GM18508 (cell line): ENCODE results near the gene ST7.
"Not testable (repeated sequence)": the region's sequence is repeated elsewhere in the genome, so short reads cannot be mapped to it uniquely, and the experiment has no call there.

Experiments used
- ATAC-seq: cut with Tn5 transposase; IDR thresholded peaks from one replicate; pipeline ENCODE4 v1.9.1; 2021; ENCODE audit warnings: moderate number of reproducible peaks; ENCODE audit not compliant: insufficient read depth, unreplicated experiment

ST7 gene

DNA sequence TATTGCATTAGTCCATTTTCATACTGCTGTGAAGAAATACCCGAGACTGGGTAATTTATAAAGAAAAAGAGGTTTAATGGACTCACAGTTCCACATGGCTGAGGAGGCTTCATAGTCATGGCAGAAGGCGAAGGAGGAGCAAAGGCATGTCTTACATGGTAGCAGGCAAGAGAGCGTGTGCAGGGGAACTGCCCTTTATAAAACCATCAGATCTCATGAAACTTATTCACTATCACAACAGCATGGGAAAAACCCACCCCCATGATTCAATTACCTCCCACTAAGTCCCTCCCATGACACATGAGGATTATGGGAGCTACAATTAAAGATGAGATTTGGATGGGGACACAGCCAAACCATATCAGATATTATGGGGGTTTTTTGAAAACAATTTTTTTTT lies 21.7 kb downstream of the ST7 start:
- not testable (repeated sequence) for ATAC-seq

DNA sequence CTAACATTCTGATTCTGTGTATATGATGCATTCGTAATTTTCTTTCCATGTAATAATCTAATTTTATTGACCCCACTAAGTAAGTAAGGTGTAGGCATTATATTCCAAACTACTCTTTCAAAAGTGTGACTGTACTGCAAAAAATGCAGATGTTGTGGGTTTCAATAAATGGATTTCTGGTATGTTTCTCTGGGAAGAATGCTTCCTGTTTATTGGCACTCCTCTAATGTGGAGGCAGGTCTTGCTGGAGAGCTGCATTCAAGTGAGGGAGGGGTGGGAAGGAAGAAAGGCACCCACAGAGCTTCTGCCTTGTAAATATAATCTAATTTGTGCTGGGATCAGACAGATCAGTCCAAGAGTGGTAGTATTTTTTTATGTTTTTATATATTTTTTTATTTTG lies 23.9 kb downstream of the ST7 start:
- no peak for ATAC-seq

GRCh38 chr7:116978006-116978405 lies 24.7 kb downstream of the ST7 start:
- ATAC-seq: no peak

DNA sequence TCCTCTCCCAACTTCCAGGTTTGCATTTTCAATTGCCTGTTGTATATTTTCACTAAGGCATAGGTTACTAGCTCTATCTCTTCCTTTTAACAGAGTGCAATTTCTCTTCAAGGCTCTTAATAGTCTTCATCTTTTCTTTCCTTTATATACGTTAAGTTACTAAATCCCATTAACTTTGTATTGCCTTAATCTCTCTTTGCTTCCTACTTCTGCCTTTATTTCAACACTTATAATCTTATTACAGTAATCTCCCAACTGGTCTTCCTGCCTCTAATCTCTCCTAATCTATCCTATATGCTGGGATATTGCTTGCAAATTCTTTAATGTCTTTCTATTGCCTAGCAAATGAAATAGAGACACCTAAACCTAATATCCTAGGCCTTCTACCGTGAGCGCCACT lies 26.1 kb downstream of the ST7 start:
- no peak for ATAC-seq

GRCh38 chr7:116980354-116980753 lies 27.1 kb downstream of the ST7 start:
- ATAC-seq: no peak

DNA sequence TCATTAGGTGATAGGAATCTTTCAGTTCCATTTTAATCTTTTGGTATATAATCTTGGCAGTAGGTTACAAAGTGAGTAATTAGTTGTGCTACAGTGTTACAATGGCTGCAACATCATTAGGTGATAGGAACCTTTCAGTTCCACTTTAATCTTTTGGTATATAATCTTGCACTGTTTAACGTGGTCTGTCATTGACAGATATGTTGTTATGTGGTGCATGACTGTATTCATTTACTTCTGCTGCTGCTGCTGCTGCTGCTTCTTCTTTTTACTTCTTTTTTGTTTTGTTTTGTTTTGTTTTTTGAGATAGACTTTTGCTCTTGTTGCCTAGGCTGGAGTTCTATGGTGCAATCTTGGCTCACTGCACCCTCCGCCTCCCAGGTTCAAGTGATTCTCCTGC lies 28.6 kb downstream of the ST7 start:
- no peak for ATAC-seq

GRCh38 chr7:116984511-116984910 lies 31.2 kb downstream of the ST7 start:
- ATAC-seq: no peak

- no peak for ATAC-seq
These were observed 31.6 kb downstream of the ST7 start for GRCh38 chr7:116984917-116985316.

GRCh38 chr7:116985575-116985974 lies 32.3 kb downstream of the ST7 start:
- ATAC-seq: no peak

DNA sequence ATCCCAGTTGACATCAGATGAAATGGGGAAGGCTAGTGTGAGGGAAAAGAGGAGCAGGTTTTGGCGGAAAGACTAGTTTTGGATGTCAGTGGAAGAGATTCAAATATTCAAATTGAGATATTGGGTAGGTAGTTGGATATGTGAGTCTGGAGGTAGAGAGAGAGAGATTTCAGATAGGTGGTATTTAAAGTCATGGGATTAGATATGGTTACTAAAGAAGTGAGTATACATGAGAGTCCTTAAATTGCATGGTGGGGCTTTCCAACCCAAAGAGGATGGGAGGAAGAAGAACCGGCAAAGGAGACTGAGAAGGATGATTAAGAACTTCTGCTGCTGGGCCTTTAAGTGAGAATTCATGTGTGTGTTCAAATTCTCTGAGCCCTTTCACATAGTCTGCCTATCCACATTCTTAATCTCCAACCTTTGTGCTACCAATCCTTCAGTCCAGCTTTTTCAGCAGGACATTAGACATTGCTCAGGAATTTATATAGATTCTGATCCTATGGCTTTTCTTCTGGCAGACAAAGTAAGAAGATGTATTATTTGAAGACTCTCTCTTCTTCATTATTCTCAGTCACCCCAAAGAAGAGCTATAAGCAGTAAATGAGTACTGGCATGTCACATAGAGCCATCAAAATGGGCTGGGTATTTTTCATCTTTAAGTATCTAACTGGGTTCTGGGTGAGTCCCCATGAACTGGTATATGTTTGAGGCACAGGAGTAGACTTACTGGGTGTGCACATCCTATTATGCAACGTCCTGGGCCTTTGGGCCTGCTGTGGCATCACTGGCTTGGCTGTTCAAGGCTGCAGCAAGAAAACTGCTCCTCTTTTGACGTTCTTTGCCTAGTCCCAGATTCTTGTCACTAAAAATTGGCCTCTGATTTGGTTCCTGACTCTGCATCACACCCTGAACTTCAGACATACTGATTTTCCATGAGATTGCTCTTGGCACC lies 33.6 kb downstream of the ST7 start:
- ATAC-seq: no peak

DNA sequence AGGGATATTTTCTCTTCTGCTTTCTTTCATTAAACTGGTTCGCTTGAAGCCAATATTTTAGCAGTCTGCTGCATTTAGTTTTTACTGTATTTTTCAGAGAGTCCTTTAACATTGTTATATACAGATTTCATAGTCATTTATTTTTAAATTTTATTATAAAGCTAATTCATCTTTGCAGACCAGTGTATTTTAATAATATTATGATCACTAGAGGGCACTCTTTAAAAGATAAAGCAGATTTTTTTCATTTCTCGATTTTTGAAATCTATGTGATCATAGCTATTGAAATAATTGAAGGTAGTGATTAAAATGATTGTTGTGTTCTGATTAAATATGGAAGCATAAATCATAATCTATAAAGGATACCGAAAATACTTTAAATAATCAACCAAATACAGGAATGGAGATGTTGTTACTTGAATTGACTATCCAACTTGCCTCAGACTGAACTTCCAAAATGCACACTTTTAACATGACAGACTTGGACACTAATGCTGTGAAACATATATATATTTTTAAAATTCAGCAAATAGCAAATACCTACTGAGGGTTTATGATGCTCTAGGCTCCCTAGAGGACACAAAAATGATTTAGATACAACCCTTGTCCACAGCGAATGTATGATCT lies 35.2 kb downstream of the ST7 start:
- ATAC-seq: no peak

- no peak for ATAC-seq
These were observed 36.8 kb downstream of the ST7 start for GRCh38 chr7:116990056-116990455.

GRCh38 chr7:116991233-116991632 lies 37.9 kb downstream of the ST7 start:
- ATAC-seq: no peak

GRCh38 chr7:116994611-116995010 lies 41.3 kb downstream of the ST7 start:
- ATAC-seq: no peak

DNA sequence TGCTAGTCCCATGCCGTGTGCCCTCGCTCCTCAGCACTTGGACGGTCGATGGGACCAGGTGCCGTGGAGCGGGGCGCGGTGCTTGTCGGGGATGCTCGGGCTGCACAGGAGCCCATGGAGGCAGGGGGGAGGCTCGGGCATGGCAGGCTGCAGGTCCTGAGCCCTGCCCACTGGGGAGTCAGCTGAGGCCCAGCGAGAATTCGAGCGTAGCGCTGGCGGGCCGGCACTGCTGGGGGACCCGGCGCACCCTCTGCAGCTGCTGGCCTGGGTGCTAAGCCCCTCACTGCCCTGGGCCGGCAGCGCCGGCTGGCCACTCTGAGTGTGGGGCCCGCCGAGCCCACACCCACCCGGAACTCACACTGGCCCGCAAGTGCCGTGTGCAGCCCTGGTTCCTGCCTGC lies 44.7 kb downstream of the ST7 start:
- no peak for ATAC-seq

- no peak for ATAC-seq
These were observed 45.4 kb downstream of the ST7 start for GRCh38 chr7:116998567-116999175.

DNA sequence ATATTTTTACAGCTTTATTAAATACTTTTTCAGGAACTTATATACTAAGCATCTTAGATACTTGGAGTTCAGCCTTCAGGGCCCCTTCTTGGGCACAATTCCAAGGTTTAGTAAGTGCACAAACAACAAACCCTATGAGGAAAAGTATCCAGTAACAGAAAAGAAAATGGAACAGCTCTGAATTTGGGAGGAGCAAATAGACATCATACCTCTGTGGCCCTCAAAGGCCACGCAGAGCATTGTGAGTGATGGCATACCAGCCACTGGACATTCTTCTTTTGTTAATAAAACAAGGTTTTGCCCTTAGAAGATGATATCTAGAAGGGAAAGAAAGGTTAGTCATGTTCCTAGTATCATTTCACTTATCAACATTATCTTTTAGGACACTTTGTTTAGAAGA lies 46.0 kb downstream of the ST7 start:
- no peak for ATAC-seq

GRCh38 chr7:117001283-117001682 lies 48.0 kb downstream of the ST7 start:
- ATAC-seq: no peak

- ATAC-seq: no peak
These were observed 51.6 kb downstream of the ST7 start for GRCh38 chr7:117004899-117005298.

DNA sequence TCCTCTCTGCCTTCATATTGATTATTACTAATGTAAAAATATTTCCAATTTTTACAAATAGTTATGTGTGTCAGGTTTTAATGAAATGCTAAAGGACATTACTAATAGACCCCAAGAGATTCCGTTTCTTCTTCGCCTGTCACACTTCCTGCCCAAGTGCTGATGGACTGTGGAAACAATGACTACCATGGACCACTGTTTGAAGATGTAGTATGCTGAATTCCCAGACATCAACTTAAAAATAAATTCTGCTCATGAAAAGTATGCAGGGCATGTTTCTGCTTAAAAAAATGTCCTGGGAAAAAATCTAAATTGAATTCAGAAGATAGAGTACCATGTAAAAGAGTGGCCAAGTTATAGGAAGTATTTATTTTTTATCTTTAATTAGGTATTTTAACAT lies 52.1 kb downstream of the ST7 start:
- no peak for ATAC-seq

DNA sequence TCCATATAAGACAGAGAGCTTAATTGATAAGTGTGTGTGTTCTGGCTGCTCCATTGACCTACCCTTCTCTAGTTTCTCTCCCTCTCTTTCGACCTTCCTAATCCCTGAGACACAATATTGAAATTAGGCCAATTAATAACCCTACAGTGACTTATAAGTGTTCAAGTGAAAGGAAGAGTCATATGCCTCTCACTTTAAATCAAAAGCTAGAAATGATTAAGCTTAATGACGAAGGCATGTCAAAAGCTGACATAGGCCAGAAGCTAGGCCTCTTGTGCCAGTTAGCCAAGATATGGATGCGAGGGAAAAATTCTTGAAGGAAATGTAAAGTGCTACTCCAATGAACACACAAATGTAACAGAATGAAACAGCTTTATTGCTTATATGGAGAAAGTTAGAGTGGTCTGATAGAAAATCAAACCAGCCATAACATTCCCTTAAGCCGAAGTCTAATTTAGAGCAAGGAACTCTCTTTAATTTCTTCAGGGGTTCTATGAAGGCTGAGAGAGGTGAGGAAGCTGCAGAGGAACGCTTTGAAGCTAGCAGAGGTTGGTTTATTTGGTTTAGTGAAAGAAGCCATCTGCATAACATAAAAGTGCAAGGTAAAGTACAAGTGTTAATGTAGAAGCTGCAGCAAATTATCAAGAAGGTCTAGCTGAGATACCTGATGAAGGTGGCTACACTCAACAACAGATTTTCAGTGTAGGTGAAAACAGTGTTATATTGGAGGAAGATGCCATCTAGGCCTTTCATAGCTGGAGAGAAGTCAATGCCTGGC lies 53.8 kb downstream of the ST7 start:
- no peak for ATAC-seq
